ENCODE data around the gene CCBE1. TPM values are rescaled to one million over a fixed set of nuclear protein-coding genes. Genes with fewer than 3 reads are reported as not detected.
A peak's percentile ranks its signal among the peaks of the same experiment; 100 is the strongest.

The CCBE1 gene
- total RNA-seq, 4 donors from 2014 or later: 1.5 to 10.9 (median 4.6) TPM

DNA sequence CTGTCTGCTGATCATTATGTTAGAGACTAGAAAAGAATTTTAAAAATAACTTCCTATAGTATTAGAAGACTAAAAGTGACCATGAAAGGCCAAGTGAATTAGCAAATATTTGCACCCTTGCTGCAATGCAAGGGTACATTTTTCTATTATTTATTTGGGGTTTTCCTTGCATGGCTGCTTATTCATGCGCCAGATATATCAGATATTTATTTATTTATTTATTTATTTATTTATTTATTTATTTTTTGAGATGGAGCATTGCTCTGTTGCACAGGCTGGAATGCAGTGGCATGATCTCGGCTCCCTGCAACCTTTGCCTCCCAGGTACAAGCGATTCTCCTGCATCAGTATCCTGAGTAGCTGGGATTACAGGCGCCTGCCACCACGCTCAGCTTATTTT is 211.8 kb downstream of the CCBE1 start:
- intact Hi-C loops (cut with DNase I; ENCODE audit: low total_unique reads): no loop called here
- H3K27me3 ChIP-seq: no peaks in the 10 kb centered on the region
- DNase-seq: no peak
- no peaks in the 10 kb centered on the region for H3K36me3 ChIP-seq
- TF ChIP-seq POLR2A (IDR thresholded peaks at IDR 0.05) (no peak), CTCF (IDR thresholded peaks at IDR 0.05) (no peak)
- H3K27ac ChIP-seq: peak overlapping the region in 1 of 2 donors; percentile 2
- no peaks in the 10 kb centered on the region for H3K9me3 ChIP-seq
- no peak overlapping the region for H3K4me3 ChIP-seq
- H3K4me1 ChIP-seq: no peaks in the 10 kb centered on the region

- intact Hi-C loops (cut with DNase I; ENCODE audit: low total_unique reads): no loop called here
- Histone ChIP-seq H3K4me1 (no peaks in the 10 kb centered on the region), H3K4me3 (no peak overlapping the region), H3K27me3 (no peaks in the 10 kb centered on the region), H3K27ac (peak overlapping the region in 1 of 2 donors; percentile 2), H3K36me3 (no peaks in the 10 kb centered on the region), H3K9me3 (no peaks in the 10 kb centered on the region)
- no peak for DNase-seq
- TF ChIP-seq POLR2A (IDR thresholded peaks at IDR 0.05) (no peak), CTCF (IDR thresholded peaks at IDR 0.05) (no peak)
Observed at GRCh38 chr18:59484561-59485328, 212.5 kb downstream of the CCBE1 start.

- H3K4me1 ChIP-seq: no peaks in the 10 kb centered on the region
- intact Hi-C loops (cut with DNase I; ENCODE audit: low total_unique reads): no loop called here
- H3K9me3 ChIP-seq: no peaks in the 10 kb centered on the region
- H3K4me3 ChIP-seq: no peak overlapping the region
- H3K36me3 ChIP-seq: no peaks in the 10 kb centered on the region
- no peak for TF ChIP-seq POLR2A (IDR thresholded peaks at IDR 0.05)
- no peak for TF ChIP-seq CTCF (IDR thresholded peaks at IDR 0.05)
- H3K27ac ChIP-seq: peak overlapping the region in 1 of 2 donors; percentile 2
- H3K27me3 ChIP-seq: no peaks in the 10 kb centered on the region
- no peak for DNase-seq
Observed at GRCh38 chr18:59484131-59484530, 213.1 kb downstream of the CCBE1 start.

- H3K9me3 ChIP-seq: no peaks in the 10 kb centered on the region
- no peak overlapping the region for H3K4me3 ChIP-seq
- no peaks in the 10 kb centered on the region for H3K4me1 ChIP-seq
- no peaks in the 10 kb centered on the region for H3K36me3 ChIP-seq
- H3K27ac ChIP-seq: no peak overlapping the region
- intact Hi-C loops (cut with DNase I; ENCODE audit: low total_unique reads): no loop called here
- H3K27me3 ChIP-seq: no peaks in the 10 kb centered on the region
- no peak for DNase-seq
- no peak for TF ChIP-seq CTCF (IDR thresholded peaks at IDR 0.05)
- TF ChIP-seq POLR2A (IDR thresholded peaks at IDR 0.05): no peak
Observed at GRCh38 chr18:59481436-59481835, 215.8 kb downstream of the CCBE1 start.

GRCh38 chr18:59479776-59480175 is 217.4 kb downstream of the CCBE1 start:
- Histone ChIP-seq H3K4me1 (no peaks in the 10 kb centered on the region), H3K4me3 (no peak overlapping the region), H3K27ac (no peak overlapping the region), H3K36me3 (no peaks in the 10 kb centered on the region), H3K9me3 (no peaks in the 10 kb centered on the region), H3K27me3 (no peaks in the 10 kb centered on the region)
- no peak for DNase-seq
- intact Hi-C loops (cut with DNase I; ENCODE audit: low total_unique reads): no loop called here
- TF ChIP-seq CTCF (IDR thresholded peaks at IDR 0.05) (no peak), POLR2A (IDR thresholded peaks at IDR 0.05) (no peak)

Measured in uterus (tissue), 4 donors.